Stimulated activated CD8-positive, alpha-beta memory T cell treated with anti-CD3 and anti-CD28 coated beads, Interleukin-7, amount 100 ng/mL, for 1 hour (primary cell): ENCODE data around the gene WWC1.
"Not testable (repeated sequence)": the region's sequence is repeated elsewhere in the genome, so short reads cannot be mapped to it uniquely, and the experiment has no call there.

ENCODE experiments used
- DNase-seq, 2 donors: peaks; one replicate each; pipeline ENCODE4 v3.0.0-alpha.2; 2020; ENCODE audit warnings: low read depth in 2 of 2

Gene WWC1

DNA sequence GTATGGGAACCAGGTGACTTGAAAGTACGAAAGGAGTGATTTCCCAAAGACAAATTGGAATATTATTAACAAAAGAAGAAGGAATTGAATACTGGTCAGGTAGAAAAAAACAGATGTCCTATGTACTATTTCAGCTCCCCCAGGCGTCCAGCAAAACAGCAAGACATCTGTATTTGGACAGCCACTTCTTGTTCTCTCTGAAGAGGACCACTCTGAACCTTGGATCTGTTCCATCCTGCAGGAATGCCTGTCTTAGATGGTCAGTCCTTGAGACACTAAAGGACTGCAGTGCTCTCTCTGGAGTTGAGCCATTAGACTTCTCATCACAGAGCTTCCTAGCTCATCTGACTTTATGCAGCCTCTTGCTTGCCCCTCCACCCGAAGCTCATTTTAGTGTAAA lies 120.4 kb downstream of the WWC1 start:
- DNase-seq, result no peak

DNA sequence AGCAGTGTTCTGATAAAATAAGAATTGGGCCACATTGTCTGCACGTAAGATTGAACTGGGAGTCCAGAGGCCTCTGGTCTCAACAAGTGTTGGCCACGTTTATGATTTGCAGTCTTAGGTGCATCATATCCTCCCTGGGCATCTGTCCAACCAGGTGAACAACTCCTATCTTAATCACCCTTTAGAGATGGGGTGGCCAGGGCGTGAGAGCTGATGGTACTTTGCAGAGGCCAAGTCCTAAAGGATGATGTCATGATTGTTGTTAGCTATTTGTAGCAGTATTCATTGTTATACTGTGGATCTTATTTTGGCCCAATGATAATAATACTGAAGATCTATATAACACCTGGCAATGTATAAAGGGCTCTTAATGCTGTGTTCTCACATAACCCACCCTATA lies 121.6 kb downstream of the WWC1 start:
- no peak for DNase-seq

DNA sequence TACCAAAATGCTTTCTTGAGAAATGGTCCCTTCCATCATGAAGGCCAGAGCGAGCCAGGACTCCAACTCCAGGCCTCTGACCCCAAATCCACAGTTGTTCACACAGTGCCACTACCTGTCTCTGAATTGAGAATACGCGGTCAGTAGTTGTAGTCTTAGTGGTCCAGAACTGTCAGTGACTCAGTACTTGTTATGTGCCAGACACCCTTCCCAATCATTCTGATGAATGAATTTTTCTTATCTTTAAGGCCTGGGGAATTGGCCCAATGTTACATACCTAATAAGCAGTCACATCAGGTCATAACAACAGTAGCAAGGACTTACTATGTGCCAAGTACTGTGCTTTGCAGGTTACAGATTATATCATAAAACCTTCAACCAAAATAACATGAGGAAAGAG lies 122.2 kb downstream of the WWC1 start:
- no peak for DNase-seq

DNA sequence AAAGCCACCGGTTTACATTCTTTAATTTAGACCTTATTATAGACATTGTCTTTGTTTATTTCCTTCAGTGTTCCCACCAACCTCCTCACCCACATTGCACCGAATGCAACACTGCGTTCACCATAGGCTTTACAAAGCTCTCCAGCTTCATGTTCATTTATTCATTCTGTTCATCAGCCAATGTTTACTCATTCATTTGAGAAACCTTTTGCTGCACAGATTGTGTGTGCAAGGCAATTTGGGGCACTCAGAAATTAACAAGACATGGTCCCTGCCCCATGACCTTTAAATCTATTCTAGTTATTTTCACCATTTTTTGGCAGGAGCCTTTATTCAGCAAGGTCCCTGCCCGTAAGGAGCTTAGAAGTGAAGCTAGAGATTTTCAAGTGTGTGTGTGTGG lies 124.0 kb downstream of the WWC1 start:
- no peak for DNase-seq

DNA sequence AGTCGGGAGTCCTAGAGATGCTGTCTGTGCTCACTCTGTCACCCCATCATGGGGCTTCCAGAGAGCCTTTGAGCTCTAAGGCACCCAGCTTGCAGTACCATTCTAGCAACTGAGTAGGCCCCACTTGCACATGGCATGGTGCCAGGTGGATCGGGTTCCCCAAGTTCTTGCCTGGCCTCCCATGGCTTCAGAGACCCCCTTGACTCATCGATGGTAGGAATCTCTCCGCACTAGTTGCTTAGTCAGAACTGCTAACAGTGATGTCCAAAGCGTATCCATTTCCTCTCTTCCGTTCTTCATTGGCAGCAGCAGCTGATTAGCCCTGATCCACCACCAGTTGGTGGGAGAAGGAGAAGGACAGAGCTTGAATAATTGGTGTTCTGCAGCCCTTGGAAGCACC lies 124.5 kb downstream of the WWC1 start:
- no peak for DNase-seq

DNA sequence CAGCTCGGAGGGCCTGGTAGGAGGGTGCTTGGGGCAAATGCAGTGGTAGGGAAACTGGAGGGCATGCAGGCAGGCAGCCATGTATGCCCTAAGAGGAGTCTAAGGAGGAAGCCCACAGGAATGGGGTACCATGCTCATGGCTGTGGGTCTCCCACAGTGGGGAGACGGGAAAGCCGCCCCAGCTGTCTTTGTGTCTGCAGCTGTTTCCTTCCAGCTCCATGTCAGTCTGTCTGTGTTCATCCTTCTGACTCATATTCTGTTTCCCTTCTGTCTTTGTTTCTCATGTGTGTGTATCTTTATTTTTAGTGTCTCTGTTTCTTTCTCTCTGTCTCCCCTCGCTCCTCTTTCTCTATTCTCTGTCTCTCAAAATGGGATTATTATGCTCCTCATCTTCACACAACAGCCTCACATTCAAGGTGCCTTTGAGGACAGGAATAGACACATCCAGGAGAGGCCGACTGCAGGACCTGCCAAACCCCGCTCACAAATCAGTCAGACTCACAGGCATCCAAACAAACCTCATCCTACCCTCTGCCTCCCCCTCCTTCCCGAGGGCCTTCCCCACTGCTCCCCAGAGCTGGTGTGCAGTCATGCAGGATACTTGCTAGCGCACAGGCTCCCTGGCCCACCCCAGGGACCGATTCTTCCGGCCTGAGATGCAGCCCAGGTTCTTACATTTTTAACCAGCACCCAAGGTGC lies 126.4 kb downstream of the WWC1 start:
- DNase-seq, result no peak

DNA sequence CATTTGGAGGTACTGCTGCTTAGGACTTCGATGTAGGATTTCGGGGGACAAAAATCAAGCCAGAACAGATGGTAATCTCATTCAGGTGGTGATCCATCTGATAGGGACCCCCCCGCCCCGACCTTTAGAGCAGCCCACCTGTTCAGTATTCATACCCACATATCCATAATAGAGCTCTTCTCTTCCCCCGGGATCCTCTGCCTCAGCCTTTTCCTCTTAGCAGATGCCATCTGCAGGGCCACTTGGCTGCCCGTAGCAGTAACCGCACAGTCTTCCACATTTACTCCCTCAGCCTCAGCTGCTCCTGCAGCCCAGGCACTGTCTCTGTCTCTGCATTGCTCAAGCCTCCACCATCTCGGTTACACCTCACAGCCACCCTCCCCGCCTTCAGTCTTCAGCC lies 129.0 kb downstream of the WWC1 start:
- DNase-seq, result no peak

DNA sequence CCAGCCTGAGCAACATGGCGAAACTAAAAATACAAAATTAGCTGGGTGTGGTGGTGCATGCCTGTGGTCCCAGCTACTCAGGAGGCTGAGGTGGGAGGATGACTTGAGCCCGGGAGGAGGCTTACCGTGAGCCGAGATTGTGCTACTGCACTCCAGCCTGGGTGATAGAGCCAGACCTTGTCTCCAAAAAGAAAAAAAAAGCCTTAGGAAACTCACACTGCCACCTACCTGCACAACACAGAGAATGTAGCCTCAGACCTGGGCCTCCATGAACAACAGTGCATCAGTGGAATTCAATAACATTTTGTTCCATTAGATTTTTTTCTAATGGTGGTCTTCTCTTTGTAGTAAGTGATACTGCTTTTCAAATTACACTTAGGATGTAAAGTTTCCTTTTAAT lies 131.0 kb downstream of the WWC1 start:
- DNase-seq, result no peak

DNA sequence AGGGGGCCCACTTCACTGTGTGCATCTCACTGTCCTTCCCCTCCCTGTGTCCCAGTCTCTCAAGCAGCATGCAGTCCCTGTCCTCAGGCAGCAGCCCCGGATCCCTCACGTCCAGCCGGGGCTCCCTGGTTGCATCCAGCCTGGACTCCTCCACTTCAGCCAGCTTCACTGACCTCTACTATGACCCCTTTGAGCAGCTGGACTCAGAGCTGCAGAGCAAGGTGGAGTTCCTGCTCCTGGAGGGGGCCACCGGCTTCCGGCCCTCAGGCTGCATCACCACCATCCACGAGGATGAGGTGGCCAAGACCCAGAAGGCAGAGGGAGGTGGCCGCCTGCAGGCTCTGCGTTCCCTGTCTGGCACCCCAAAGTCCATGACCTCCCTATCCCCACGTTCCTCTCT lies 132.0 kb downstream of the WWC1 start:
- DNase-seq, result no peak

DNA sequence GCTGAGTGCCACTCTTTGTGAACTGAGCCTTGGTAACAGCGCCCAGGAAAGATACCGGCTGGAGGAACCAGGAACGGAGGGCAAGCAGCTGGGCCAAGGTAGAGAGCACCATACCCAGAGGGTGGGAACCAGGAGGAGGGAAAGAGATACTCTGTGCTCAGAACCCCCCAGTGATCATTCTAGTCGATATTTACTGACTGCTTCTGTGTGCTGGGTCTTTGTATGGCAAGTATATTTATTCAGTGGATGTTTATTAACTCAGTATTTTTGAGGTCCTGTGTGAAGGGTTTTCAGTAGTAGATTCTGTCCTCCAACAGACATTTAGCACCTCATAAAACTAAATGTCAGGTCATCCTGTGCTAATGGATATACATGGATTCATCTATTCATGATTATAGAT lies 132.5 kb downstream of the WWC1 start:
- DNase-seq, result no peak

DNA sequence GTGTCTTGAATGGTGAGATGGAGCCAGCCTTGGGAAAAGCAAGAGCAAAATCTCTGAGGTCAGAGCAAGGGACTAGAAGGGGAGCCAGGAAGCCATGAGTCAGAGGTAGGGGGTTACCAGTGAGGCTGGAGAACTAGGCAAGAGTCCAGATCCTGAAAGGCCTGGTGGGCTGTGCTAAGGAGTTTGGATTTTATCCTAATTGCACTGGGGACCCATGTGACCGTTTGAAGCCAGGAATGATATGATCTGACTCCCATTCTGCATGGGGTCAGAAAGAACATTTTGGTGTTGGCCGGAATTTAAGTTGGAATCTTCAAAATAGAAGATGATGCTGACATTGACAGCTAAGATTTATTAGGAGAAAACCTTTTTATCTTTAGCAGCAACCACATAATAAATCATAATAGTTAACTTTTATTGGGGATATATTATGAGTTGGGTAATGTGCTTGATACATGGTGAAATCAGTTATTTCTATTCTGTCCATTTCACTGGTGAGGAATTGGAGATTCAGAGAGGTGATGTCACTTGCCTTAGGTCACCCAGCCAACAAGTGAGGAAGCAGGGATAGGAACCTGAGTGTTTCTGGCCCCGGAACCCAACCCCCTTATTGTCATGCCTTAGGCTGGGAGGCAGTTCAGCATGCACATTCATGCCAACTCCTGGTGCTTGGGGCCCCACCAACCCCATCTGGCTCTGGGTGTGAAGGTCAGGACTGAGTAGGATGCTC lies 133.3 kb downstream of the WWC1 start:
- no peak for DNase-seq

DNA sequence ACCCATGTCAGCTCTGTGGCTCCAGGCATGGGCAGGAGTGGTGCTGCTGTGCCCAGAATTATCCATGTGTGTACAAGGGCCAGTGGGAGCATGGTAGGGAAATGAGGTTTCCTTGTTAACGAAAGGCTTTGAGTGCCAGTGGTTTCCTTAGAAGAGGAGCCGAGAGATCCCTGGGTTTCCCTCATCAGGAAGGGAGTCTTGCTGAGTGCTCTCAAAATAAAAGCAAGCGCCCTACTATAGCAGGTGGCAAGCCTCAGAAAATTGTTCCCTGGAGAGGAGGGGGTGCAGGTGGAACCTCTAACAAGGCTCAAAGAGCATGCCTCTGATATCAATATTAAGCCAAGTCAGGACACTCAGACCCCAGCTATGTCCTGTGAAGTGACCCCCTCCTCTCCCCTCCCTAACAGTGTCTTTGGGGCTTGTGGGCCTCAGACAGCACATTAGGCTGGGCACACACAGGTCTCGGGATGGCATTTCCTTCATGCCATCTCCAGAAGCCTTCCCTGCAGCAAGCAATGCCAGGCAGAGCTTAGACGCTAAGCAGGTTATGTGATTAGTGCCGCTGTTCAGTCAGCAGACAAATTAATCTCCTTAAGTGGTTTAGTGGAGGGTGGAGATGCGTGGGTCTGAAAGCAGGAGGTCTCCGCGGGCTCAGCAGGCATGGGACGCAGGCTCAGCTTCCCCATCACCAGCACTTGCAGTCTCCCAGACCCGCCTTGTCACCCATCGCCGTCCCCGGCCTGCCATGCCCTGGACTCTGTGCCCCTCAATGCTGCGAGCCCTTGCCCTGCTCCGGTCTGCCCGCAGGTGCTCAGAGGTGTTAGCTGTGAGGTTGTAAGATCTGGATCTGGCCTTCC lies 134.8 kb downstream of the WWC1 start:
- DNase-seq, result no peak

DNA sequence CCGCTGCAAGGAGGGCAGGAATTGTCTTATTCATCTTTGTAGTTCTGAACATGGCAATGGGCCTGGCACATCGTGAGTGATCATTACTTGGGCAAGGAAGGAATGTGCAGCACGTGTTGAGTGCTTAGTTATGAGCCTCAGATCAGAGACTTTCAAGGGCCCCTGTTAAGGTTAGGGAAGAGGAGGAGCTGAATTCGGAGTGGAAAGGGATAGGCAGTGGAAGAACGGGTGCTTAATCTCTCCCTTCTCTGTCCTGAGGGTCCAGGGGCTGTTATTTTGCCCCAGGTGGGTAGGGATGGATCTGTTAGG lies 135.4 kb downstream of the WWC1 start:
- DNase-seq, result no peak

DNA sequence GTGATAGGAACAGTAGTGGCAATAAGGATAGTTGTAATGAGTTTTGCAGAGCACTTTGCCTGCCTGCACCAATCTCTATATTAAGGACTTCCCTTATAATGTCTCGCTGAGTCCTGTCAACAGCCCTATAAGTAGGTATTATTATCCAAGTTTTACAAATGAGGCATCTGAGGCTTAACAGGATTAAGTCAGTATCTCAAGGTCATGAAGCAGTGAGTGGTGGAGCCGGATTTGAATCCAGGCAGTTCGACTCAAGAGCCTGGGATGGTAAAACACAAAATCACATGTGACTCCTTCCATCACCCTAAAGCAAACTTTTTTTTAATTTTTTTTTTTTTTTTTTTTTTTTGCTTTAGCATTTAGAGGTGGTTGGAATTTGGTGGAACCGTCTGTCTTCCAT lies 135.8 kb downstream of the WWC1 start:
- DNase-seq, result no peak

DNA sequence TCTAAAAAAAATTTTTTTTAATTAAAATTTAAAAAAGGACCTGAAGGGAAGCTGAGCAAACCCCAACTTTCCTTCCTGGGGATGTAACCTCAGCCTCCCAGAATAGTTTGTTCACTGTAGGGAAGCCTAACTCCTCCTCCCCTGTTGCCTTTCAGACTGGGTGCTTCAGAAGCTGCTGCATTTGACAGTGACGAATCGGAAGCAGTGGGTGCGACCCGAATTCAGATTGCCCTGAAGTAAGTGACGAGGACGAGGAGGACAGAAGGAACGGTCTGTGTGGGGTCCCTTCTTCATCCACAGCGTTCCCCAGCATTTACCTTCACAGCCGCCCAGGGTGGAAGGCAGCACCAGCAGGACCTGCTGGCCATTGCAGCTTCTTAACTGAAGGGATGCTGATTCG lies 137.1 kb downstream of the WWC1 start:
- DNase-seq, result no peak

DNA sequence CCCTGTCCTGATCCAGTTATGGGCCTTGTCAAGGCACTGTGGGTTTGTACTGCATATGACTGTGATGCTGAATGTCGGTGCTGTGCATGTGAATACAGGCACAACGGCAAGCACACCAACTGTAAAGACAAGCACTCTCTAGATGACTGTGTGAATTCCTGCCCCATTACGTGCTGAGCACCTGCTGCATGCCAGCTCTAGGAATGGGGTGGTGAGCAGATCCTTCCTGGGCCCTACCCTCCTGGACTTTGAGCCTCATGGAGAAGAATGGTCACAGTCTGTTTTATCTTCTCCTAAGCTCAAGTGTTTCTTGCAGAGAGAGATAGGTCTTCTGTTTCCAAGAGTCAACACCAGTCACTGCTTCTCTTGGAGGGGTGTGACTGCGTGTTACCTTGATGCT lies 138.9 kb downstream of the WWC1 start:
- DNase-seq, result no peak

DNA sequence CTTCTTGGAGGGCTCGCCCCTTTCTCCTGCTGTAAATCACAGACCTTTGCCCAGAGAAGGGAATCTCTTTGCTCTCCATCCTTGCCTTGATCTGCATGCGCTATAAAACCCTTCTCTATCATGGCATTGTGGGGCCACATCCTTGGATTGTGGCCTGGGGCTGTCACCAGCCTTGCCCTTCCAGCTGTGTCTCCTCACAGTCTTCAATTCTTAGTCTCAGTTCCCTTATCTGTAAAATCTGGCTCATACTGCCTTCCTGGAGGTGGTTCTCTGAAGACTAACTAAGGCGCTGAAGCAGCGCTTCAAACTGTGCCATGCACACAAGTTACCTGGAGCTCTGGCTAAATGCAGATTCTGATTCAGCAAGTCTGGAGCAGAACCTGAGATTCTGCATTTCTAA lies 141.5 kb downstream of the WWC1 start:
- no peak for DNase-seq

DNA sequence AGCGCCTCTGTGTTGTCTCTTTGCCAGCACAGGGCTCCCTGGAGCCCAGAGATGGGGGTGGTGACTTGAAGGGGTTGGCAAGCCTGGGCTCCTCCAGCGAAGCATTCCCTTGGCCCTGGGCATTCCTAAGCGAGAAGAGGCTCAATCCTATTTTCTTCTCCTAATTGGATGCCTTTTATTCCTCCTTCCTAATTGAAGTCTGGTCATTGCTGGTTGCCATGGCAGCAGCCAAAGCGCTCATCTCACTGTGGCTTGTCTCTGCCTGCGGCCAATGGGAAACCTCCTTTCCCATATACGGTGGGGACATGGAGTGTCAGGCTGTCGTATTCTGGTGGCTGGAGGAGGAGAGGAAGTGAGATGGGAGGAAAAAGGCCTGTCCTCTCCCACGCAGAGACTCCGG lies 142.6 kb downstream of the WWC1 start:
- no peak for DNase-seq

DNA sequence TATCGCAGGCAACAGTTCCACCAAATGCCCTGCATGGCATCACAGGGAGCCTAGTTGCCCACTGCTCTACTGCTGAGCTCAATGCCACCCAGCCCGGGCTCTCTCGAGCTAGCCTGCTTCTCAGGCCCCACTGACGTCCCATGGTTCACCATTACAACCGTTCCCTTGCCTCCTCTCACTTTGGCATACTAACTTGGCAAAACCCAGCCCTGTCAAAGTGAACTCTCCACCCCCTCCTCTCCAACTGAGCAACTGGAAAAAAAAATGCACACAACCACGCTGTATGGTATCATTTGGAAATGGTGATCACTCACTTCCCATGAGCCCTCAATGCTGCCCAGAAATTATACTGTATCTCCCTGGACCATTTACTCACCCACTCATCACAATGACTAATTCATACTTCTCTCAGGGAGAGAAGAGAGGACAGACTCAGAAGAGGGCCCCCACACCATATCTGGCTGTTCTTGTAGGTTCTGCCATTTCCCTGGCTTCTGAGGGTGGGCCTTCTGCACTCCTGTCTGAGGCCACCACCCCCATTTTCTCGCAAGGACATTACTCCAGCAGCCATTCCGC lies 143.4 kb downstream of the WWC1 start:
- no peak for DNase-seq

DNA sequence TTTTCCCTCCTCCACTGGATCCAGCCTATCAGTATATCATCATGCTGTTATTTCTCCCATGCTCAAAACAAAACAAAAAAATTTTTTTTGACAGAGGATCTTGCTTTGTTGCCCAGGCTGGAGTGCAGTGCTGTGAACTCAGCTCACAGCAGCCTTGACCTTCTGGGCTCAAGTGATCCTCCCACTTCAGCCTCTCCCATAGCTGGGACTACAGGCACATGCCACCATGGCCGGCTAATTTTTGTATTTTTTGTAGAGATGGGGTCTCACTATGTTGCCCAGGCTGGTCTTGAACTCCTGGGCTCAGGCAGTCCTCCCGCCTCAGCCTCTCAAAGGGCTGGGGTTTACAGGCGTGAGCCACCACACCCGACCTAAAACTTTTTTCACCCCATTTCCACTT lies 143.9 kb downstream of the WWC1 start:
- not testable (repeated sequence) for DNase-seq

DNA sequence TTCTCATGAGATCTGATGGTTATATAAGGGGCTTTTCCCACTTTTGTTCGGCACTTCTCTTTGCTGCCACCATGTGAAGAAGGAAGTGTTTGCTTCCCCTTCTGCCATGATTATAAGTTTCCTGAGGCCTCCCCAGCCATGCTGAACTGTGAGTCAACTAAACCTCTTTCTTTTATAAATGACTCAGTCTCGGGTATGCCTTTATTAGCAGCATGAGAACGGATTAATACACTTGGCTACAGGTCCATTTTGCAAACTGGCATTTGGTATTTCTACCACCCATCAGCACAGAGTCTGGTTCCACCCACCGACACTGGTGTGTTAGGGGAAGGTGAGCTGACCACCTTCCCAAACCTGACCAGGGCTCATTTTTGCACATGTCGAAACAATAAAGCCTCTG lies 146.9 kb downstream of the WWC1 start:
- DNase-seq, result no peak

DNA sequence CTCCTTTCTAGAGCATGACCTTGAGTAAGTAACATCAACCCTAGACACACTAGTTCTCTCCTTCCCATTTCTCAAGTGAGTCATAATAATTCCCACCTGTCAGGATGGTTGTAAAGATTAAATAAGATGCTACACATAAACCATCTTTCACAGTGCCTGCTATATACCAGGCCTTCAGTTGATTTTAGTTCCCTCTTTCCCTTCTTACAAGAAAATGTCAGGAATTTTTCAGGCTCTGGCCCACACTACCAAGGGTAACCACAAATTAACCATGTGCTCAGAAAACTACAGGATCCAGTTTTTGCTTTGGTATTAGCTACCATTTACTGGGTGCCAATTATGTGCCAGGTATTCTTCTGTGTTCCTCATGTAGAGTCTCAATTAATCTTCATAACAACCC lies 152.1 kb downstream of the WWC1 start:
- no peak for DNase-seq
